Left forelimb (tissue), 1 donor: ENCODE results near the gene ACTL6B.
A peak's percentile ranks its signal among the peaks of the same experiment; 100 is the strongest.
"Not testable (repeated sequence)": the region's sequence is repeated elsewhere in the genome, so short reads cannot be mapped to it uniquely, and the experiment has no call there.

Experiments used
- DNase-seq: peaks from one replicate; pipeline ENCODE4 v3.0.0-alpha.2; 2018; ENCODE audit warnings: low spot score

The ACTL6B gene

GRCh38 chr7:100655908-100656674 lies at the start of gene ACTL6B:
TSS of gene ACTL6B (minus strand) at chr7:100656448. CDS start at chr7:100656354, 94 bp downstream.
- peak; percentile 90 for DNase-seq

GRCh38 chr7:100705320-100705752 lies 49.1 kb upstream of the ACTL6B start:
- peak; percentile 92 for DNase-seq

GRCh38 chr7:100701089-100701488 lies 44.8 kb upstream of the ACTL6B start:
- not testable (repeated sequence) for DNase-seq

GRCh38 chr7:100699018-100699417 lies 42.8 kb upstream of the ACTL6B start:
- no peak for DNase-seq

- DNase-seq: no peak
Measured at GRCh38 chr7:100696123-100696521, 39.9 kb upstream of the ACTL6B start.

- DNase-seq: peak; percentile 86
Measured at GRCh38 chr7:100694098-100694745, 38.0 kb upstream of the ACTL6B start, which contains the start of gene GIGYF1. TSS of gene GIGYF1 (minus strand) at chr7:100694250. CDS start at chr7:100688238, 6,012 bp downstream.

- DNase-seq: no peak
Measured at GRCh38 chr7:100693312-100694097, 37.3 kb upstream of the ACTL6B start.

GRCh38 chr7:100692578-100692961 lies 36.3 kb upstream of the ACTL6B start:
- no peak for DNase-seq

GRCh38 chr7:100691676-100692577 lies 35.7 kb upstream of the ACTL6B start:
- DNase-seq: peak; percentile 84

GRCh38 chr7:100689230-100690135 lies 33.2 kb upstream of the ACTL6B start:
- DNase-seq: no peak

GRCh38 chr7:100688326-100688860 lies 32.1 kb upstream of the ACTL6B start:
- DNase-seq: no peak

- no peak for DNase-seq
Measured at GRCh38 chr7:100687751-100688300, 31.6 kb upstream of the ACTL6B start.

- DNase-seq: no peak
Measured at GRCh38 chr7:100687261-100687660, 31.0 kb upstream of the ACTL6B start.

- DNase-seq: no peak
Measured at GRCh38 chr7:100686822-100687211, 30.6 kb upstream of the ACTL6B start.

GRCh38 chr7:100686201-100686821 lies 30.1 kb upstream of the ACTL6B start:
- DNase-seq: no peak

- no peak for DNase-seq
Measured at GRCh38 chr7:100685631-100686145, 29.4 kb upstream of the ACTL6B start.

- no peak for DNase-seq
Measured at GRCh38 chr7:100685049-100685605, 28.9 kb upstream of the ACTL6B start.

GRCh38 chr7:100684534-100685042 lies 28.3 kb upstream of the ACTL6B start:
- DNase-seq: no peak
